Mesothelial cell of epicardium (in vitro differentiated cells): ENCODE data around the gene KCNN3. TPM values are rescaled to one million over a fixed set of nuclear protein-coding genes. Genes with fewer than 3 reads are reported as not detected.

Experiments used
- DNase-seq, 2 experiments: peaks; one replicate each; pipeline ENCODE4 v3.0.0; 2021; ENCODE audit warnings: low spot score in 2 of 2; ENCODE audit not compliant: unreplicated experiment in 2 of 2
- H3K27ac Mint-ChIP-seq: 2 replicates; pipeline ENCODE4 v1.8.0; 2021; ENCODE audit warnings: mixed read lengths
- H3K27me3 Mint-ChIP-seq: 2 replicates; pipeline ENCODE4 v1.8.0; 2021; ENCODE audit warnings: low read depth, mixed read lengths
- H3K36me3 Mint-ChIP-seq: 2 replicates; pipeline ENCODE4 v1.8.0; 2021; ENCODE audit warnings: mixed read lengths
- H3K4me1 Mint-ChIP-seq: 2 replicates; pipeline ENCODE4 v1.8.0; 2021; ENCODE audit warnings: mixed read lengths
- H3K4me3 Mint-ChIP-seq: 2 replicates; pipeline ENCODE4 v1.8.0; 2021; ENCODE audit warnings: mild to moderate bottlenecking, moderate library complexity, mixed read lengths
- H3K9me3 Mint-ChIP-seq: 2 replicates; pipeline ENCODE4 v1.8.0; 2021; ENCODE audit warnings: mixed read lengths
- total RNA-seq: library from RNA; stranded (reverse); gene quantifications from 3 replicates; pipeline ENCODE4 v1.2.1, GENCODE V29; 2021
- TF ChIP-seq, protein P1 (sequence below): fragments of 200-600 bp; sonication (generic); IDR thresholded peaks from one replicate; pipeline ENCODE4 v1.5.0; 2021; ENCODE audit warnings: antibody characterized with exemption; ENCODE audit not compliant: unreplicated experiment

Gene KCNN3
- total RNA-seq, 1 donor from 2014 or later = 1.2 TPM

DNA sequence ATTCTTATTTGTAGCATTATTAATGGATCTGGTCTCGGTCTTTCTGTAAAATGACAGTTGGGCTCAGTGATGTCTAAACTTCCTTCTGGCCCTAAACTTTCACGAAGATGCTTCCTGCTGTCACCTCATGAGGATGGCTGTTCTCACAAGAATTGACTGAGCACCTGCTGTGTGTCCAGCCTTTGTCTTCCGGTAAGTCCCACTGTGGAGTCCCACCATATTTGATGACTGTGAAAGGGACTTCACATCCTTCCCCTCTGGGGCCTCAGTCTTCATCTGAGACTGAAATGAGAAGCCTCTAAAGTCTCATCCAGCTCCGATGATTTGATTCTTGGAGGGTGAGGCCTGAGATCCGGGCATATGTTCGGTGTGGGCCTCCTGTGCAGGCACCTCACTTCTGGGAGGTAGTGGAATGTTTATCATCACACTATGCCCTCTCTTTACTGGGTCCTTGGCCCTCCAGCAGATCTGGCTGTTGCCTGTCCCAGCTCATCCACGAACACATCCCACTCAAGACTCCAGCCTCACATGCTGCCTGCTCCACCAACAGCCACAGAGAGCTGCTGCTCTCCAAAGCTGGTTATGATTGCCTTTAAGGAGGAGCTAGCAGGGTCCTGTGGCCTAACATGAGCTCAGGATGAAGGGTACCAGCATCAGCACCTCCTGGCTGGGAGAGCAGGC, 95.8 kb downstream of the KCNN3 start:
- Mint-ChIP-seq H3K4me3 (no peak overlapping the region), H3K36me3 (no peaks in the 10 kb centered on the region), H3K9me3 (peaks cover 4% of the 10 kb centered on the region), H3K4me1 (peaks cover 1% of the 10 kb centered on the region), H3K27ac (no peak overlapping the region), H3K27me3 (peaks cover 20% of the 10 kb centered on the region)
- TF ChIP-seq, protein P1, sequence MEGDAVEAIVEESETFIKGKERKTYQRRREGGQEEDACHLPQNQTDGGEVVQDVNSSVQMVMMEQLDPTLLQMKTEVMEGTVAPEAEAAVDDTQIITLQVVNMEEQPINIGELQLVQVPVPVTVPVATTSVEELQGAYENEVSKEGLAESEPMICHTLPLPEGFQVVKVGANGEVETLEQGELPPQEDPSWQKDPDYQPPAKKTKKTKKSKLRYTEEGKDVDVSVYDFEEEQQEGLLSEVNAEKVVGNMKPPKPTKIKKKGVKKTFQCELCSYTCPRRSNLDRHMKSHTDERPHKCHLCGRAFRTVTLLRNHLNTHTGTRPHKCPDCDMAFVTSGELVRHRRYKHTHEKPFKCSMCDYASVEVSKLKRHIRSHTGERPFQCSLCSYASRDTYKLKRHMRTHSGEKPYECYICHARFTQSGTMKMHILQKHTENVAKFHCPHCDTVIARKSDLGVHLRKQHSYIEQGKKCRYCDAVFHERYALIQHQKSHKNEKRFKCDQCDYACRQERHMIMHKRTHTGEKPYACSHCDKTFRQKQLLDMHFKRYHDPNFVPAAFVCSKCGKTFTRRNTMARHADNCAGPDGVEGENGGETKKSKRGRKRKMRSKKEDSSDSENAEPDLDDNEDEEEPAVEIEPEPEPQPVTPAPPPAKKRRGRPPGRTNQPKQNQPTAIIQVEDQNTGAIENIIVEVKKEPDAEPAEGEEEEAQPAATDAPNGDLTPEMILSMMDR = no peak
- DNase-seq = no peak

DNA sequence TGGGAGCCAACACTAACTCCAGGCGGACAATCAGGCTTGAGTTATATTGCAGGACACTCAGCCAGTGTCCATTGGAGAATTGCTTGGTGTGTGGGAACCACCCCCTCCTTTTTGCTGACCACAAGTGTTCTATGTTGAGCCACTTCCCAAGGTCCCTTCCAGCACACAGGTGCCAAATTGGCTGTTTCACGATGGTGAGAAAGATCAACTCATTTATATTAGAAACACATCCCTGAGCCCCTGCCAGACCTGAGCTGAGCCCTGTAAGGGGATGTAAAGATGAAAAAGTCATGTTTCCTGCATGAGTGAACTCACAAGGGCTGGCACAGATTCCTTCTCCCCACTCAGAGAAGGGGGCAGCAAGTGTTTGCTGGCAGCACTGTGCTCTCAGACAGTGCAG, 96.5 kb downstream of the KCNN3 start:
- Mint-ChIP-seq H3K4me3 (no peak overlapping the region), H3K27me3 (peaks cover 20% of the 10 kb centered on the region), H3K36me3 (no peaks in the 10 kb centered on the region), H3K9me3 (no peaks in the 10 kb centered on the region), H3K27ac (no peak overlapping the region), H3K4me1 (peaks cover 6% of the 10 kb centered on the region)
- DNase-seq = no peak
- TF ChIP-seq, protein P1 = no peak

DNA sequence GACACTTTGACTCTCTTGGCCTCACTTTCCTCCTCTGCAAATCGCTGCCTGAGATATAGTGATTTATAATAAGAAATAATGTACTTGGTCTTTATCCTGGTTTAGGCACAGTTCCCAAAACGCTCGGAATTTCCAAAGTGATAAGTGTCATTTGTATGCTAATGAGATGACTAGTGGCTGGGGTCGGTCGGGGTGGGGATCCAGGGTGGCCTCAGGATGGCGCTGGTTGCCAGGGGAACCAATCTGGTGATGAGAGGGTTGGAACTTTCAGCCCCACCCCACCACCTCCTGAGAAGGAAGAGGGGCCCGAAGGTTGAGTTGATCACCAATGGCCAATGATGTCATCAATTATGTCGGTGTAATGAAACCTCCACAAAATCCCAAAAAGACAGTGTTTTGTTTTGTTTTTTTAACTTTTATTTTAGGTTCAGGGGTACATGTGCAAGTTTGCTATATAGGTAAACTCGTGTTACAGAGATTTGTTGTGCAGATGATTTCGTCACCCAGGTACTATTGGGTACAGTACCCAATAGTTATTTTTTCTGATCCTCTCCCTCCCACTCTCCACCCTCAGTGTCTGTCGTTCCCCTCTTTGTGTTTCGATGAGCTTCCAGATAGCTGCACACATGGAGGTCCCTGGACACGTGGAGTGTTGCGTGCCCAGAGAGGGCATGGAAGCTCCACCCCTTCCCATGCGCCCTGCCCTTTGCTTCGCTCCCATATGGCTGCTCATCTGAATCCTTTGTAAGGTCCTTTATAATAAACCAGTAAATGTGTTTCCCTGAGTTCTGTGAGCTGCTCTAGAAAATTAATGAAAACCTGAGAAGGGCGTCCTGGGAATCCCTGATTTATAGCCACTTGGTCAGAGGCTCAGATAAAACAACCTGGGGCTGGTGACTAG, 97.2 kb downstream of the KCNN3 start:
- Mint-ChIP-seq H3K4me1 (peaks cover 13% of the 10 kb centered on the region), H3K27me3 (peaks cover 20% of the 10 kb centered on the region), H3K36me3 (no peaks in the 10 kb centered on the region), H3K27ac (no peak overlapping the region), H3K4me3 (no peak overlapping the region), H3K9me3 (no peaks in the 10 kb centered on the region)
- TF ChIP-seq, protein P1 = no peak
- DNase-seq = no peak

DNA sequence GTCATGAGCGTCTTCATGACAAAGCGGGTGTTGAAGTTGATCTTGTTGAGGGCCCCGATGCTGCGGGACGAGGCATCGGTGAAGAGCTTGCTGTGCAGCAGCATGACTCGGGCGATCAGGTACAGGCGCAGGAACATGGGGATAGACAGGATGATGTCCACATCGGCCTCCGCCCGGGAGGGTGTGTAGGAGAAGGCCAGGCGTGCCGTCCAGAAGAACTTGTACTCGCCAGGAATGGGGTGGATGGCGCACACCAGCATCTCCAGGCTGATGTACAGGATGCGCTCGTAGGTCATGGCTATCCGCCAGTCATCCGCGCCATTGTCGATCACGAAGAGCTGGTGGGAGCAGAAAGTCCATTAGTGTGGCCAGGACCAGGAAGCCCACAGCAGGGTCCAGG, 98.0 kb downstream of the KCNN3 start:
- TF ChIP-seq, protein P1 = no peak
- DNase-seq = no peak
- Mint-ChIP-seq H3K4me1 (peaks cover 21% of the 10 kb centered on the region), H3K4me3 (no peak overlapping the region), H3K27me3 (peaks cover 20% of the 10 kb centered on the region), H3K27ac (no peak overlapping the region), H3K36me3 (no peaks in the 10 kb centered on the region), H3K9me3 (no peaks in the 10 kb centered on the region)

- TF ChIP-seq, protein P1 = no peak
- no peaks in the 10 kb centered on the region for H3K9me3 Mint-ChIP-seq
- peaks cover 21% of the 10 kb centered on the region for H3K4me1 Mint-ChIP-seq
- no peak for DNase-seq
- H3K36me3 Mint-ChIP-seq = no peaks in the 10 kb centered on the region
- no peak overlapping the region for H3K4me3 Mint-ChIP-seq
- H3K27me3 Mint-ChIP-seq = peaks cover 21% of the 10 kb centered on the region
- H3K27ac Mint-ChIP-seq = no peak overlapping the region
Measured at GRCh38 chr1:154770897-154771594, 99.0 kb downstream of the KCNN3 start.
